Measurements from ENCODE around the gene RBM23. TPM values are rescaled to one million over a fixed set of nuclear protein-coding genes. Genes with fewer than 3 reads are reported as not detected.

RBM23 gene
- total and polyA plus RNA-seq, 2 of the 8 experiments (the other 6 are each of a cell fraction or from before 2014, with no cell fraction given): 41.2 to 43.3 TPM

DNA sequence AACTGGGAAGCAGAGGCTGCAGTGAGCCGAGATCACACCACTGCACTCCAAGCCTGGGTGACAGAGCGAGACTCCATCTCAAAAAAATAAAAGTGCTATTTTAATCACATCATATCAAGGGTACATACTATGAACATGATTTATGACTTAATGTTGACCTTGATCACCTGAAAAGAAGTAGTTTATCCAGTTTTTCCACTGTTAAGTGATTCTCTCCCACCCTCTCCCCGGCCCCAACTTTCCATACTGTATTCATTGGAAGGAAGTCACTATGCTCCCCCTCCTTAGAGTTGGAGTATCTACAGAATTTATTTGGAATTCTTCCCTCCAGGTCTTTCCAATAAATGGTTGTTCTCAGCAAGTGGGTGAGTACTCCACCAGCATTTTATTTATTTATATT is 13.2 kb upstream of the RBM23 start (continued):
- TF ChIP-seq CREB1 (IDR thresholded peaks at IDR 0.05): no peak
- TF ChIP-seq BRCA1 (IDR thresholded peaks at IDR 0.05; ENCODE audit: low read depth, low read length): no peak
- no peak for TF ChIP-seq TCF12 (IDR thresholded peaks at IDR 0.05; ENCODE audit: low read depth, low read length)
- no peak for TF ChIP-seq SP1 (IDR thresholded peaks at IDR 0.05; ENCODE audit: low read depth, low read length)
- TF ChIP-seq SUZ12 (IDR thresholded peaks at IDR 0.05; ENCODE audit: low read length): no peak
- TF ChIP-seq RXRA (IDR thresholded peaks at IDR 0.05; ENCODE audit: insufficient read depth, low read depth, low read length): no peak
